ENCODE results near the gene UROC1.

DNA sequence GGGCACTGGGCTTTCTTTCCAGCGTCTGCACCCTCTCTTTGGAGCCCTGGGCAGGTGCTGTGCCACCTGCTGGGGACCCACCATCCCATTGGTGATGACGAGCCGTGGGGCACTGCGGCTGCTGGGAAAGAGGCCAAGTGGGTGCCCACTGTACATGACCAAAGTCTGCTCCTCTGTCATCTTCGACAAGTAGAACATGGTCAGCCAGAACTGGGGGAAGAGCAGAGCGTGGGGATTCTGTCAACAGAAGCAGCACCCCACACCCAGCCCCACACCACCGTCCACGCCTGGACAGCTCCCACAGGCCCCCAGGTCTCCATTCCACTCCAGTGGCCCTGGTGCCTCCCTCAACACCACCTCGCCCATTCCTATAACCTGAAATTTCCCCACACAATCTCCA lies 9.7 kb downstream of the UROC1 start:
- no peak for TF ChIP-seq MEF2A (IDR thresholded peaks at IDR 0.05; ENCODE audit: borderline replicate concordance, low read depth)
- TF ChIP-seq, protein P1, sequence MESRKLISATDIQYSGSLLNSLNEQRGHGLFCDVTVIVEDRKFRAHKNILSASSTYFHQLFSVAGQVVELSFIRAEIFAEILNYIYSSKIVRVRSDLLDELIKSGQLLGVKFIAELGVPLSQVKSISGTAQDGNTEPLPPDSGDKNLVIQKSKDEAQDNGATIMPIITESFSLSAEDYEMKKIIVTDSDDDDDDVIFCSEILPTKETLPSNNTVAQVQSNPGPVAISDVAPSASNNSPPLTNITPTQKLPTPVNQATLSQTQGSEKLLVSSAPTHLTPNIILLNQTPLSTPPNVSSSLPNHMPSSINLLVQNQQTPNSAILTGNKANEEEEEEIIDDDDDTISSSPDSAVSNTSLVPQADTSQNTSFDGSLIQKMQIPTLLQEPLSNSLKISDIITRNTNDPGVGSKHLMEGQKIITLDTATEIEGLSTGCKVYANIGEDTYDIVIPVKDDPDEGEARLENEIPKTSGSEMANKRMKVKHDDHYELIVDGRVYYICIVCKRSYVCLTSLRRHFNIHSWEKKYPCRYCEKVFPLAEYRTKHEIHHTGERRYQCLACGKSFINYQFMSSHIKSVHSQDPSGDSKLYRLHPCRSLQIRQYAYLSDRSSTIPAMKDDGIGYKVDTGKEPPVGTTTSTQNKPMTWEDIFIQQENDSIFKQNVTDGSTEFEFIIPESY (IDR thresholded peaks at IDR 0.05; ENCODE audit: borderline replicate concordance, low read depth): no peak
- no peak for TF ChIP-seq NFIC (IDR thresholded peaks at IDR 0.05; ENCODE audit: borderline replicate concordance)
- TF ChIP-seq, protein P2, sequence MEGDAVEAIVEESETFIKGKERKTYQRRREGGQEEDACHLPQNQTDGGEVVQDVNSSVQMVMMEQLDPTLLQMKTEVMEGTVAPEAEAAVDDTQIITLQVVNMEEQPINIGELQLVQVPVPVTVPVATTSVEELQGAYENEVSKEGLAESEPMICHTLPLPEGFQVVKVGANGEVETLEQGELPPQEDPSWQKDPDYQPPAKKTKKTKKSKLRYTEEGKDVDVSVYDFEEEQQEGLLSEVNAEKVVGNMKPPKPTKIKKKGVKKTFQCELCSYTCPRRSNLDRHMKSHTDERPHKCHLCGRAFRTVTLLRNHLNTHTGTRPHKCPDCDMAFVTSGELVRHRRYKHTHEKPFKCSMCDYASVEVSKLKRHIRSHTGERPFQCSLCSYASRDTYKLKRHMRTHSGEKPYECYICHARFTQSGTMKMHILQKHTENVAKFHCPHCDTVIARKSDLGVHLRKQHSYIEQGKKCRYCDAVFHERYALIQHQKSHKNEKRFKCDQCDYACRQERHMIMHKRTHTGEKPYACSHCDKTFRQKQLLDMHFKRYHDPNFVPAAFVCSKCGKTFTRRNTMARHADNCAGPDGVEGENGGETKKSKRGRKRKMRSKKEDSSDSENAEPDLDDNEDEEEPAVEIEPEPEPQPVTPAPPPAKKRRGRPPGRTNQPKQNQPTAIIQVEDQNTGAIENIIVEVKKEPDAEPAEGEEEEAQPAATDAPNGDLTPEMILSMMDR (IDR thresholded peaks at IDR 0.05): no peak
- TF ChIP-seq EP300 (IDR thresholded peaks at IDR 0.05; ENCODE audit: borderline replicate concordance in 1 of 2, low read depth in 1 of 2, low read length in 1 of 2): no peak
- no peak for TF ChIP-seq YY1 (IDR thresholded peaks at IDR 0.05; ENCODE audit: low read depth)
- TF ChIP-seq TCF12 (IDR thresholded peaks at IDR 0.05): no peak
- TF ChIP-seq, protein P3, sequence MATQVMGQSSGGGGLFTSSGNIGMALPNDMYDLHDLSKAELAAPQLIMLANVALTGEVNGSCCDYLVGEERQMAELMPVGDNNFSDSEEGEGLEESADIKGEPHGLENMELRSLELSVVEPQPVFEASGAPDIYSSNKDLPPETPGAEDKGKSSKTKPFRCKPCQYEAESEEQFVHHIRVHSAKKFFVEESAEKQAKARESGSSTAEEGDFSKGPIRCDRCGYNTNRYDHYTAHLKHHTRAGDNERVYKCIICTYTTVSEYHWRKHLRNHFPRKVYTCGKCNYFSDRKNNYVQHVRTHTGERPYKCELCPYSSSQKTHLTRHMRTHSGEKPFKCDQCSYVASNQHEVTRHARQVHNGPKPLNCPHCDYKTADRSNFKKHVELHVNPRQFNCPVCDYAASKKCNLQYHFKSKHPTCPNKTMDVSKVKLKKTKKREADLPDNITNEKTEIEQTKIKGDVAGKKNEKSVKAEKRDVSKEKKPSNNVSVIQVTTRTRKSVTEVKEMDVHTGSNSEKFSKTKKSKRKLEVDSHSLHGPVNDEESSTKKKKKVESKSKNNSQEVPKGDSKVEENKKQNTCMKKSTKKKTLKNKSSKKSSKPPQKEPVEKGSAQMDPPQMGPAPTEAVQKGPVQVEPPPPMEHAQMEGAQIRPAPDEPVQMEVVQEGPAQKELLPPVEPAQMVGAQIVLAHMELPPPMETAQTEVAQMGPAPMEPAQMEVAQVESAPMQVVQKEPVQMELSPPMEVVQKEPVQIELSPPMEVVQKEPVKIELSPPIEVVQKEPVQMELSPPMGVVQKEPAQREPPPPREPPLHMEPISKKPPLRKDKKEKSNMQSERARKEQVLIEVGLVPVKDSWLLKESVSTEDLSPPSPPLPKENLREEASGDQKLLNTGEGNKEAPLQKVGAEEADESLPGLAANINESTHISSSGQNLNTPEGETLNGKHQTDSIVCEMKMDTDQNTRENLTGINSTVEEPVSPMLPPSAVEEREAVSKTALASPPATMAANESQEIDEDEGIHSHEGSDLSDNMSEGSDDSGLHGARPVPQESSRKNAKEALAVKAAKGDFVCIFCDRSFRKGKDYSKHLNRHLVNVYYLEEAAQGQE (IDR thresholded peaks at IDR 0.05; ENCODE audit: low read depth, low read length): no peak
- no peak for TF ChIP-seq SIN3A (IDR thresholded peaks at IDR 0.05; ENCODE audit: borderline replicate concordance, low read depth, low read length)
- TF ChIP-seq, protein P4, sequence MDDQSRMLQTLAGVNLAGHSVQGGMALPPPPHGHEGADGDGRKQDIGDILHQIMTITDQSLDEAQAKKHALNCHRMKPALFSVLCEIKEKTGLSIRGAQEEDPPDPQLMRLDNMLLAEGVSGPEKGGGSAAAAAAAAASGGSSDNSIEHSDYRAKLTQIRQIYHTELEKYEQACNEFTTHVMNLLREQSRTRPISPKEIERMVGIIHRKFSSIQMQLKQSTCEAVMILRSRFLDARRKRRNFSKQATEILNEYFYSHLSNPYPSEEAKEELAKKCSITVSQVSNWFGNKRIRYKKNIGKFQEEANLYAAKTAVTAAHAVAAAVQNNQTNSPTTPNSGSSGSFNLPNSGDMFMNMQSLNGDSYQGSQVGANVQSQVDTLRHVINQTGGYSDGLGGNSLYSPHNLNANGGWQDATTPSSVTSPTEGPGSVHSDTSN (IDR thresholded peaks at IDR 0.05): no peak
- no peak for TF ChIP-seq CHD2 (IDR thresholded peaks at IDR 0.05; ENCODE audit: low read length, partially characterized antibody)
